Activated CD4-positive, alpha-beta memory T cell treated with anti-CD3 and anti-CD28 coated beads for 36 hours (primary cell): Measurements from ENCODE around the gene IGF2BP1. TPM values are rescaled to one million over a fixed set of nuclear protein-coding genes. Genes with fewer than 3 reads are reported as not detected.
A peak's percentile ranks its signal among the peaks of the same experiment; 100 is the strongest.
"Not testable (repeated sequence)": the region's sequence is repeated elsewhere in the genome, so short reads cannot be mapped to it uniquely, and the experiment has no call there.

Experiments
- CTCF ChIA-PET: fragments of 350-600 bp; sonication (Branson Sonifier 250); formaldehyde crosslinking; loops from one replicate; lab custom pipeline; 2021; ENCODE audit warnings: antibody characterized with exemption, inconsistent platforms; lab: Charles Lee
- POLR2A ChIA-PET: fragments of 350-600 bp; sonication (Branson Sonifier 250); formaldehyde crosslinking; loops from one replicate; lab custom pipeline; 2021; ENCODE audit warnings: antibody characterized with exemption; lab: Charles Lee
- DNase-seq: peaks from one replicate; pipeline ENCODE4 v3.0.0-alpha.2; 2020
- H3K27ac Mint-ChIP-seq: one replicate; pipeline ENCODE4 v1.8.0; 2021; ENCODE audit warnings: mixed read lengths
- H3K27me3 Mint-ChIP-seq: one replicate; pipeline ENCODE4 v1.8.0; 2021; ENCODE audit warnings: mixed read lengths
- H3K36me3 Mint-ChIP-seq: one replicate; pipeline ENCODE4 v1.8.0; 2021; ENCODE audit warnings: mixed read lengths
- H3K4me1 Mint-ChIP-seq: one replicate; pipeline ENCODE4 v1.8.0; 2021; ENCODE audit warnings: low read depth, mixed read lengths
- H3K4me3 Mint-ChIP-seq: one replicate; pipeline ENCODE4 v1.8.0; 2021; ENCODE audit warnings: mild to moderate bottlenecking, mixed read lengths
- H3K9me3 Mint-ChIP-seq: one replicate; pipeline ENCODE4 v1.8.0; 2021; ENCODE audit warnings: mixed read lengths
- intact Hi-C: fragments of 100-400 bp; cut with micrococcal nuclease; formaldehyde crosslinking; loops from one replicate; pipeline ENCODE4 v1.15.1; 2023
- total RNA-seq, 2 experiments: library from RNA; stranded (reverse); gene quantifications; one replicate each; pipeline ENCODE4 v1.2.3, GENCODE V29; 2021

The IGF2BP1 gene
- total RNA-seq, 2 experiments from 2014 or later = 0.22 to 0.29 TPM

- Mint-ChIP-seq H3K9me3 (no peaks in the 10 kb centered on the region), H3K27me3 (peaks cover 5% of the 10 kb centered on the region), H3K4me1 (no peaks in the 10 kb centered on the region), H3K27ac (no peak overlapping the region), H3K36me3 (no peaks in the 10 kb centered on the region), H3K4me3 (no peak overlapping the region)
- ChIA-PET CTCF (no interaction called here), POLR2A (no interaction called here)
- intact Hi-C loops = no loop called here
- DNase-seq = no peak
These were observed 27.3 kb downstream of the IGF2BP1 start for GRCh38 chr17:49024523-49024922.

- intact Hi-C loops, H3K9me3 Mint-ChIP-seq, H3K4me1 Mint-ChIP-seq, POLR2A ChIA-PET, H3K36me3 Mint-ChIP-seq, H3K27ac Mint-ChIP-seq, H3K27me3 Mint-ChIP-seq, H3K4me3 Mint-ChIP-seq, CTCF ChIA-PET, DNase-seq: not testable (repeated sequence)
These were observed 29.3 kb downstream of the IGF2BP1 start for GRCh38 chr17:49026447-49026846.

GRCh38 chr17:49028271-49028670, 31.1 kb downstream of the IGF2BP1 start:
- Mint-ChIP-seq H3K27me3 (peaks cover 3% of the 10 kb centered on the region), H3K4me1 (no peaks in the 10 kb centered on the region), H3K9me3 (no peaks in the 10 kb centered on the region), H3K4me3 (no peak overlapping the region), H3K27ac (no peak overlapping the region), H3K36me3 (no peaks in the 10 kb centered on the region)
- ChIA-PET POLR2A (no interaction called here), CTCF (interaction anchor here (1.4 kb wide), 1 partner anchor 8 kb away, joined by 3 read pairs; no protein-coding TSS in a partner anchor)
- intact Hi-C loops = no loop called here
- DNase-seq = no peak

GRCh38 chr17:49029801-49030200, 32.6 kb downstream of the IGF2BP1 start:
- no peak for DNase-seq
- intact Hi-C loops = loop anchor here (5.0 kb wide), 1 partner anchor 78 kb away; no protein-coding TSS in a partner anchor
- ChIA-PET POLR2A (no interaction called here), CTCF (interaction anchor here (1.4 to 2.8 kb wide), 4 partner anchors 10 to 351 kb away, joined by 3 to 11 read pairs (median 9); no protein-coding TSS in a partner anchor)
- H3K4me1 Mint-ChIP-seq = no peaks in the 10 kb centered on the region
- H3K27me3 Mint-ChIP-seq = peaks cover 1% of the 10 kb centered on the region
- no peak overlapping the region for H3K4me3 Mint-ChIP-seq
- H3K27ac Mint-ChIP-seq = no peak overlapping the region
- H3K36me3 Mint-ChIP-seq = no peaks in the 10 kb centered on the region
- no peaks in the 10 kb centered on the region for H3K9me3 Mint-ChIP-seq

- peaks cover 3% of the 10 kb centered on the region for H3K27me3 Mint-ChIP-seq
- ChIA-PET CTCF (interaction anchor here (0.6 to 3.6 kb wide), 49 partner anchors 8 to 365 kb away, joined by 3 to 23 read pairs (median 4); partner anchors contain the start of genes ATP5MC1, SNF8 and UBE2Z), POLR2A (no interaction called here)
- DNase-seq = peak; percentile 55
- no peaks in the 10 kb centered on the region for H3K9me3 Mint-ChIP-seq
- H3K4me3 Mint-ChIP-seq = no peak overlapping the region
- intact Hi-C loops = loop anchor here (1.0 to 5.0 kb wide), 3 partner anchors 80 to 227 kb away; no protein-coding TSS in a partner anchor
- no peaks in the 10 kb centered on the region for H3K4me1 Mint-ChIP-seq
- no peak overlapping the region for H3K27ac Mint-ChIP-seq
- H3K36me3 Mint-ChIP-seq = no peaks in the 10 kb centered on the region
These were observed 35.1 kb downstream of the IGF2BP1 start for GRCh38 chr17:49031965-49032928.

- H3K27me3 Mint-ChIP-seq = peaks cover 3% of the 10 kb centered on the region
- CTCF ChIA-PET = interaction anchor here (0.9 to 3.4 kb wide), 14 partner anchors 8 to 364 kb away, joined by 3 to 17 read pairs (median 4); partner anchors contain the start of gene ATP5MC1
- H3K4me3 Mint-ChIP-seq = no peak overlapping the region
- no peaks in the 10 kb centered on the region for H3K9me3 Mint-ChIP-seq
- peak; percentile 50 for DNase-seq
- intact Hi-C loops = no loop called here
- H3K27ac Mint-ChIP-seq = no peak overlapping the region
- H3K4me1 Mint-ChIP-seq = no peaks in the 10 kb centered on the region
- H3K36me3 Mint-ChIP-seq = no peaks in the 10 kb centered on the region
- POLR2A ChIA-PET = interaction anchor here (1.1 kb wide), 1 partner anchor 25 kb away, joined by 4 read pairs; no protein-coding TSS in a partner anchor
These were observed 38.5 kb downstream of the IGF2BP1 start for GRCh38 chr17:49035470-49036269.

GRCh38 chr17:49036270-49036626, 39.1 kb downstream of the IGF2BP1 start:
- DNase-seq = no peak
- POLR2A ChIA-PET = no interaction called here
- H3K27me3 Mint-ChIP-seq = peaks cover 3% of the 10 kb centered on the region
- H3K27ac Mint-ChIP-seq = no peak overlapping the region
- intact Hi-C loops = no loop called here
- no peaks in the 10 kb centered on the region for H3K9me3 Mint-ChIP-seq
- no peaks in the 10 kb centered on the region for H3K36me3 Mint-ChIP-seq
- CTCF ChIA-PET = interaction anchor here (0.6 to 3.4 kb wide), 14 partner anchors 9 to 365 kb away, joined by 3 to 17 read pairs (median 4); no protein-coding TSS in a partner anchor
- H3K4me3 Mint-ChIP-seq = no peak overlapping the region
- H3K4me1 Mint-ChIP-seq = no peaks in the 10 kb centered on the region

GRCh38 chr17:49038138-49038537, 41.0 kb downstream of the IGF2BP1 start:
- peaks cover 1% of the 10 kb centered on the region for H3K27me3 Mint-ChIP-seq
- H3K36me3 Mint-ChIP-seq = no peaks in the 10 kb centered on the region
- no peaks in the 10 kb centered on the region for H3K9me3 Mint-ChIP-seq
- intact Hi-C loops = no loop called here
- H3K27ac Mint-ChIP-seq = no peak overlapping the region
- ChIA-PET POLR2A (no interaction called here), CTCF (no interaction called here)
- H3K4me3 Mint-ChIP-seq = no peak overlapping the region
- H3K4me1 Mint-ChIP-seq = no peaks in the 10 kb centered on the region
- DNase-seq = no peak

GRCh38 chr17:49038544-49038943, 41.4 kb downstream of the IGF2BP1 start:
- POLR2A ChIA-PET = no interaction called here
- Mint-ChIP-seq H3K4me3 (no peak overlapping the region), H3K9me3 (no peaks in the 10 kb centered on the region), H3K4me1 (no peaks in the 10 kb centered on the region), H3K36me3 (no peaks in the 10 kb centered on the region), H3K27ac (no peak overlapping the region), H3K27me3 (peaks cover 1% of the 10 kb centered on the region)
- no peak for DNase-seq
- intact Hi-C loops = no loop called here
- CTCF ChIA-PET = interaction anchor here (2.3 kb wide), 1 partner anchor 9 kb away, joined by 9 read pairs; no protein-coding TSS in a partner anchor

- H3K9me3 Mint-ChIP-seq, intact Hi-C loops, H3K4me3 Mint-ChIP-seq, H3K36me3 Mint-ChIP-seq, DNase-seq, H3K4me1 Mint-ChIP-seq, H3K27ac Mint-ChIP-seq, H3K27me3 Mint-ChIP-seq: not testable (repeated sequence)
- CTCF ChIA-PET = interaction anchor here (2.3 kb wide), 1 partner anchor 10 kb away, joined by 9 read pairs; no protein-coding TSS in a partner anchor
- POLR2A ChIA-PET = interaction anchor here (0.6 kb wide), 1 partner anchor 8 kb away, joined by 3 read pairs; no protein-coding TSS in a partner anchor
These were observed 42.3 kb downstream of the IGF2BP1 start for GRCh38 chr17:49039518-49039917.

GRCh38 chr17:49041527-49041926, 44.3 kb downstream of the IGF2BP1 start:
- intact Hi-C loops = no loop called here
- Mint-ChIP-seq H3K9me3 (no peaks in the 10 kb centered on the region), H3K36me3 (no peaks in the 10 kb centered on the region), H3K27me3 (peaks cover 2% of the 10 kb centered on the region), H3K27ac (no peak overlapping the region), H3K4me1 (no peaks in the 10 kb centered on the region), H3K4me3 (no peak overlapping the region)
- ChIA-PET POLR2A (no interaction called here), CTCF (interaction anchor here (0.6 to 1.4 kb wide), 2 partner anchors 9 to 235 kb away, joined by 4 to 6 read pairs; no protein-coding TSS in a partner anchor)
- DNase-seq = no peak
